GM19397 (cell line): ENCODE results near the gene GPATCH8.
"Not testable (repeated sequence)": the region's sequence is repeated elsewhere in the genome, so short reads cannot be mapped to it uniquely, and the experiment has no call there.

Source experiments
- ATAC-seq: cut with Tn5 transposase; IDR thresholded peaks from one replicate; pipeline ENCODE4 v1.9.1; 2021; ENCODE audit warnings: mild to moderate bottlenecking, moderate library complexity; ENCODE audit not compliant: unreplicated experiment

The GPATCH8 gene

GRCh38 chr17:44398692-44399691 is 104.2 kb downstream of the GPATCH8 start:
- no peak for ATAC-seq

GRCh38 chr17:44397479-44398440 is 105.4 kb downstream of the GPATCH8 start:
- no peak for ATAC-seq

- ATAC-seq: no peak
Observed at GRCh38 chr17:44396946-44397345, 106.3 kb downstream of the GPATCH8 start.

GRCh38 chr17:44394833-44395232 is 108.4 kb downstream of the GPATCH8 start:
- no peak for ATAC-seq

- ATAC-seq: not testable (repeated sequence)
Observed at GRCh38 chr17:44394112-44394511, 109.1 kb downstream of the GPATCH8 start.

GRCh38 chr17:44390250-44390870 is 112.8 kb downstream of the GPATCH8 start:
- ATAC-seq: no peak

GRCh38 chr17:44389723-44390202 is 113.4 kb downstream of the GPATCH8 start:
- no peak for ATAC-seq

- no peak for ATAC-seq
Observed at GRCh38 chr17:44389281-44389680, 113.9 kb downstream of the GPATCH8 start, which contains the start of gene ITGA2B. TSS of gene ITGA2B (minus strand) at chr17:44389649. CDS start at chr17:44389473, 176 bp downstream.

- ATAC-seq: no peak
Observed at GRCh38 chr17:44387804-44388203, 115.4 kb downstream of the GPATCH8 start.

- ATAC-seq: no peak
Observed at GRCh38 chr17:44386182-44386525, 117.1 kb downstream of the GPATCH8 start.

- no peak for ATAC-seq
Observed at GRCh38 chr17:44385287-44386181, 117.7 kb downstream of the GPATCH8 start.

- no peak for ATAC-seq
Observed at GRCh38 chr17:44384823-44385286, 118.4 kb downstream of the GPATCH8 start.

- no peak for ATAC-seq
Observed at GRCh38 chr17:44384281-44384822, 118.9 kb downstream of the GPATCH8 start.

- no peak for ATAC-seq
Observed at GRCh38 chr17:44383861-44384260, 119.3 kb downstream of the GPATCH8 start.

GRCh38 chr17:44383363-44383762 is 119.8 kb downstream of the GPATCH8 start:
- no peak for ATAC-seq

GRCh38 chr17:44382917-44383316 is 120.3 kb downstream of the GPATCH8 start:
- no peak for ATAC-seq

- ATAC-seq: no peak
Observed at GRCh38 chr17:44381810-44382305, 121.3 kb downstream of the GPATCH8 start.

- ATAC-seq: no peak
Observed at GRCh38 chr17:44380767-44381166, 122.4 kb downstream of the GPATCH8 start.

GRCh38 chr17:44379887-44380286 is 123.3 kb downstream of the GPATCH8 start:
- no peak for ATAC-seq
